ENCODE results near the gene HAUS6.
"Not testable (repeated sequence)": the region's sequence is repeated elsewhere in the genome, so short reads cannot be mapped to it uniquely, and the experiment has no call there.

HAUS6 gene

GRCh38 chr9:19102631-19103345 is at the start of gene HAUS6:
Gene HAUS6, minus strand, starts transcription at chr9:19102904. Its CDS starts 253 bp downstream, at chr9:19102651.
- TF ChIP-seq CTCF (IDR thresholded peaks at IDR 0.05; ENCODE audit: low read depth, low read length, missing control alignments), result peak; percentile 54
- peak; percentile 90 for DNase-seq (ENCODE audit: low read depth)
- in situ Hi-C loops (cut with HindIII; ENCODE audit: low sequenced_read_pairs), result no loop called here

GRCh38 chr9:19152160-19152498 is 49.4 kb upstream of the HAUS6 start:
- in situ Hi-C loops (cut with HindIII; ENCODE audit: low sequenced_read_pairs); DNase-seq (ENCODE audit: low read depth); H3K4me3 ChIP-seq (ENCODE audit: low read depth, low read length): not testable (repeated sequence)

More at GRCh38 chr9:19102631-19103345, at the start of gene HAUS6:
- H3K4me3 ChIP-seq (ENCODE audit: low read depth, low read length), result peak within 1 kb of the TSS; percentile 80

- TF ChIP-seq CTCF (IDR thresholded peaks at IDR 0.05; ENCODE audit: low read depth, low read length, missing control alignments), result no peak
- no peak for DNase-seq (ENCODE audit: low read depth)
- in situ Hi-C loops (cut with HindIII; ENCODE audit: low sequenced_read_pairs), result no loop called here
- H3K4me3 ChIP-seq (ENCODE audit: low read depth, low read length), result no peak overlapping the region
Observed at GRCh38 chr9:19151425-19152159, 48.9 kb upstream of the HAUS6 start.

GRCh38 chr9:19149230-19149629 is 46.5 kb upstream of the HAUS6 start:
- DNase-seq (ENCODE audit: low read depth), result no peak
- in situ Hi-C loops (cut with HindIII; ENCODE audit: low sequenced_read_pairs), result no loop called here
- no peak for TF ChIP-seq CTCF (IDR thresholded peaks at IDR 0.05; ENCODE audit: low read depth, low read length, missing control alignments)
- H3K4me3 ChIP-seq (ENCODE audit: low read depth, low read length), result no peak overlapping the region

GRCh38 chr9:19148187-19148586 is 45.5 kb upstream of the HAUS6 start:
- in situ Hi-C loops (cut with HindIII; ENCODE audit: low sequenced_read_pairs), result no loop called here
- no peak for DNase-seq (ENCODE audit: low read depth)
- no peak for TF ChIP-seq CTCF (IDR thresholded peaks at IDR 0.05; ENCODE audit: low read depth, low read length, missing control alignments)
- H3K4me3 ChIP-seq (ENCODE audit: low read depth, low read length), result no peak overlapping the region

GRCh38 chr9:19146441-19147024 is 43.8 kb upstream of the HAUS6 start:
- DNase-seq (ENCODE audit: low read depth), result no peak
- in situ Hi-C loops (cut with HindIII; ENCODE audit: low sequenced_read_pairs), result no loop called here
- no peak for TF ChIP-seq CTCF (IDR thresholded peaks at IDR 0.05; ENCODE audit: low read depth, low read length, missing control alignments)
- no peak overlapping the region for H3K4me3 ChIP-seq (ENCODE audit: low read depth, low read length)

GRCh38 chr9:19145881-19146280 is 43.2 kb upstream of the HAUS6 start:
- in situ Hi-C loops (cut with HindIII; ENCODE audit: low sequenced_read_pairs), result no loop called here
- no peak for DNase-seq (ENCODE audit: low read depth)
- no peak for TF ChIP-seq CTCF (IDR thresholded peaks at IDR 0.05; ENCODE audit: low read depth, low read length, missing control alignments)
- H3K4me3 ChIP-seq (ENCODE audit: low read depth, low read length), result no peak overlapping the region
